Loucy (cell line): ENCODE measurements around the gene YIPF2.

Experiments used
- H2AFZ ChIP-seq: fragments of 200-600 bp; sonication (generic); 2 replicates; pipeline ENCODE4 v1.6.0; 2016; ENCODE audit warnings: antibody characterized with exemption, mild to moderate bottlenecking, low read length, moderate library complexity
- H3F3A ChIP-seq: fragments of 200-600 bp; 2 replicates; pipeline ENCODE4 v1.6.0; 2016; ENCODE audit warnings: antibody characterized with exemption, low read depth, mild to moderate bottlenecking
- H3K27me3 ChIP-seq: fragments of 200-600 bp; sonication (generic); 2 replicates; pipeline ENCODE4 v1.6.1; 2014; ENCODE audit warnings: low read length, mild to moderate bottlenecking; ENCODE audit not compliant: insufficient read depth, poor library complexity, severe bottlenecking
- H3K36me3 ChIP-seq: fragments of 200-600 bp; sonication (generic); 2 replicates; pipeline ENCODE4 v1.6.1; 2016; ENCODE audit warnings: low read length; ENCODE audit not compliant: insufficient read depth
- H3K4me1 ChIP-seq: fragments of 200-600 bp; sonication (generic); 2 replicates; pipeline ENCODE4 v1.5.1; 2014; ENCODE audit warnings: low read length, mild to moderate bottlenecking; ENCODE audit not compliant: insufficient read depth, poor library complexity, severe bottlenecking
- H3K4me2 ChIP-seq: fragments of 200-600 bp; sonication (generic); 2 replicates; pipeline ENCODE4 v1.6.0; 2014; ENCODE audit warnings: antibody characterized with exemption, low read length, low read depth, mild to moderate bottlenecking; ENCODE audit not compliant: poor library complexity, severe bottlenecking
- H3K4me3 ChIP-seq: fragments of 200-600 bp; sonication (generic); 2 replicates; pipeline ENCODE4 v1.5.1; 2014; ENCODE audit warnings: low read length, mild to moderate bottlenecking, mixed read lengths; ENCODE audit not compliant: poor library complexity, severe bottlenecking
- H3K79me2 ChIP-seq: fragments of 200-600 bp; sonication (generic); 2 replicates; pipeline ENCODE4 v1.6.1; 2014; ENCODE audit warnings: low read length; ENCODE audit not compliant: insufficient read depth
- H3K9ac ChIP-seq: fragments of 200-600 bp; sonication (generic); 2 replicates; pipeline ENCODE4 v1.6.0; 2014; ENCODE audit warnings: mild to moderate bottlenecking, low read depth, low read length, moderate library complexity; ENCODE audit not compliant: poor library complexity, severe bottlenecking
- H3K9me2 ChIP-seq: fragments of 200-600 bp; sonication (generic); replicated peaks from 2 replicates; pipeline ENCODE4 v1.6.1; 2016; ENCODE audit warnings: low read depth, low read length, mixed read lengths
- H3K9me3 ChIP-seq: fragments of 200-600 bp; sonication (generic); 2 replicates; pipeline ENCODE4 v1.6.1; 2014; ENCODE audit warnings: mild to moderate bottlenecking, antibody characterized with exemption, low read length, low read depth; ENCODE audit not compliant: insufficient read depth
- H4K20me1 ChIP-seq: fragments of 200-600 bp; sonication (generic); 2 replicates; pipeline ENCODE4 v1.6.0; 2014; ENCODE audit warnings: antibody characterized with exemption, low read length, mild to moderate bottlenecking; ENCODE audit not compliant: insufficient read depth, poor library complexity, severe bottlenecking
- CTCF ChIP-seq: fragments of 200-600 bp; sonication (generic); conservative IDR thresholded peaks from 2 replicates; pipeline ENCODE4 v1.5.1; 2014; ENCODE audit warnings: mild to moderate bottlenecking, antibody characterized with exemption, low read length
- EZH2phosphoT487 ChIP-seq: fragments of 200-600 bp; IDR thresholded peaks from 2 replicates; pipeline ENCODE4 v1.6.1; 2018; ENCODE audit warnings: antibody characterized with exemption, mild to moderate bottlenecking, moderate library complexity, borderline replicate concordance

YIPF2 gene

GRCh38 chr19:10908380-10908960 lies 20.0 kb downstream of the YIPF2 start:
- Histone ChIP-seq H4K20me1 (peaks cover 4% of the 10 kb centered on the region), H3K36me3 (peaks cover 46% of the 10 kb centered on the region), H3K9me2 (no peaks in the 10 kb centered on the region)

GRCh38 chr19:10907925-10908324 lies 20.5 kb downstream of the YIPF2 start:
- no peak overlapping the region for H3K4me2 ChIP-seq
- no peaks in the 10 kb centered on the region for H3F3A ChIP-seq
- H3K36me3 ChIP-seq: peaks cover 42% of the 10 kb centered on the region
- H2AFZ ChIP-seq: no peak overlapping the region
- no peaks in the 10 kb centered on the region for H3K79me2 ChIP-seq
- H4K20me1 ChIP-seq: peaks cover 4% of the 10 kb centered on the region
- no peaks in the 10 kb centered on the region for H3K9me2 ChIP-seq
- H3K27me3 ChIP-seq: no peaks in the 10 kb centered on the region
- H3K4me1 ChIP-seq: no peaks in the 10 kb centered on the region
- H3K9ac ChIP-seq: no peak overlapping the region
- TF ChIP-seq CTCF: no peak
- TF ChIP-seq EZH2phosphoT487: no peak
- no peaks in the 10 kb centered on the region for H3K9me3 ChIP-seq
- H3K4me3 ChIP-seq: no peak overlapping the region

More at GRCh38 chr19:10908380-10908960, 20.0 kb downstream of the YIPF2 start:
- Histone ChIP-seq H2AFZ (no peak overlapping the region), H3K9me3 (no peaks in the 10 kb centered on the region), H3K79me2 (no peaks in the 10 kb centered on the region), H3K4me2 (no peak overlapping the region), H3K4me1 (no peaks in the 10 kb centered on the region), H3F3A (no peaks in the 10 kb centered on the region), H3K27me3 (no peaks in the 10 kb centered on the region), H3K4me3 (no peak overlapping the region), H3K9ac (no peak overlapping the region)
- no peak for TF ChIP-seq EZH2phosphoT487
- TF ChIP-seq CTCF: no peak

- no peak for TF ChIP-seq EZH2phosphoT487
- TF ChIP-seq CTCF: no peak
- H3K9me3 ChIP-seq: no peaks in the 10 kb centered on the region
- H2AFZ ChIP-seq: no peak overlapping the region
- H3K9me2 ChIP-seq: no peaks in the 10 kb centered on the region
- H3K36me3 ChIP-seq: no peaks in the 10 kb centered on the region
- no peak overlapping the region for H3K9ac ChIP-seq
- H3K4me1 ChIP-seq: no peaks in the 10 kb centered on the region
- no peaks in the 10 kb centered on the region for H3K27me3 ChIP-seq
- H3K4me3 ChIP-seq: no peak overlapping the region
- H4K20me1 ChIP-seq: peaks cover 7% of the 10 kb centered on the region
- H3F3A ChIP-seq: no peaks in the 10 kb centered on the region
- H3K4me2 ChIP-seq: no peak overlapping the region
- H3K79me2 ChIP-seq: peaks cover 15% of the 10 kb centered on the region; the same call in 1 of the 2 replicates
Observed at GRCh38 chr19:10899151-10899653, 29.2 kb downstream of the YIPF2 start.
